Nephron (organoid): ENCODE results near the gene SLC4A4.

Experiments
- H3K27ac Mint-ChIP-seq, 3 experiments: 2 replicates each; pipeline ENCODE4 v1.8.0; 2020; ENCODE audit warnings: mixed read lengths in 3 of 3, mild to moderate bottlenecking in 2 of 3, moderate library complexity in 1 of 3
- H3K27me3 Mint-ChIP-seq: 2 replicates; pipeline ENCODE4 v1.8.0; 2021; ENCODE audit warnings: low read depth, mild to moderate bottlenecking, moderate library complexity, mixed read lengths
- H3K36me3 Mint-ChIP-seq: 2 replicates; pipeline ENCODE4 v1.8.0; 2020; ENCODE audit warnings: low read depth, mixed read lengths
- H3K4me1 Mint-ChIP-seq: 2 replicates; pipeline ENCODE4 v1.8.0; 2020; ENCODE audit warnings: mixed read lengths
- H3K4me3 Mint-ChIP-seq, 3 experiments: 2 replicates each; pipeline ENCODE4 v1.8.0; 2020; ENCODE audit warnings: mild to moderate bottlenecking in 3 of 3, mixed read lengths in 3 of 3, moderate library complexity in 2 of 3
- H3K9me3 Mint-ChIP-seq: 2 replicates; pipeline ENCODE4 v1.8.0; 2020; ENCODE audit warnings: mixed read lengths
- CTCF ChIP-seq, 3 experiments: fragments of 200-600 bp; sonication (generic); IDR thresholded peaks; one replicate each; pipeline ENCODE4 v1.5.0; 2021; ENCODE audit warnings: antibody characterized with exemption in 3 of 3; ENCODE audit not compliant: unreplicated experiment in 3 of 3

SLC4A4 gene

GRCh38 chr4:71377561-71377960, 38.7 kb downstream of the SLC4A4 start:
- Mint-ChIP-seq H3K36me3 (no peaks in the 10 kb centered on the region), H3K27me3 (no peaks in the 10 kb centered on the region), H3K9me3 (no peaks in the 10 kb centered on the region), H3K27ac (no peak overlapping the region), H3K4me1 (no peaks in the 10 kb centered on the region), H3K4me3 (no peak overlapping the region)
- no peak for TF ChIP-seq CTCF (IDR thresholded peaks at IDR 0.05; ENCODE audit: unreplicated experiment in 3 of 3)

GRCh38 chr4:71379126-71379525, 40.3 kb downstream of the SLC4A4 start:
- Mint-ChIP-seq H3K9me3 (no peaks in the 10 kb centered on the region), H3K4me1 (no peaks in the 10 kb centered on the region), H3K4me3 (no peak overlapping the region), H3K27ac (no peak overlapping the region), H3K36me3 (no peaks in the 10 kb centered on the region), H3K27me3 (no peaks in the 10 kb centered on the region)
- no peak for TF ChIP-seq CTCF (IDR thresholded peaks at IDR 0.05; ENCODE audit: unreplicated experiment in 3 of 3)

- Mint-ChIP-seq H3K27me3 (no peaks in the 10 kb centered on the region), H3K36me3 (no peaks in the 10 kb centered on the region), H3K9me3 (no peaks in the 10 kb centered on the region), H3K4me3 (no peak overlapping the region), H3K4me1 (no peaks in the 10 kb centered on the region), H3K27ac (no peak overlapping the region)
- no peak for TF ChIP-seq CTCF (IDR thresholded peaks at IDR 0.05; ENCODE audit: unreplicated experiment in 3 of 3)
These were observed 42.0 kb downstream of the SLC4A4 start for GRCh38 chr4:71380788-71381187.

GRCh38 chr4:71382125-71382899, 43.5 kb downstream of the SLC4A4 start:
- Mint-ChIP-seq H3K27me3 (no peaks in the 10 kb centered on the region), H3K9me3 (no peaks in the 10 kb centered on the region), H3K36me3 (no peaks in the 10 kb centered on the region), H3K4me3 (no peak overlapping the region), H3K4me1 (no peaks in the 10 kb centered on the region), H3K27ac (peak overlapping the region; percentile 29 to 87 (median 68))
- no peak for TF ChIP-seq CTCF (IDR thresholded peaks at IDR 0.05; ENCODE audit: unreplicated experiment in 3 of 3)

- no peak overlapping the region for H3K4me3 Mint-ChIP-seq
- no peaks in the 10 kb centered on the region for H3K9me3 Mint-ChIP-seq
- H3K36me3 Mint-ChIP-seq, result no peaks in the 10 kb centered on the region
- TF ChIP-seq CTCF (IDR thresholded peaks at IDR 0.05; ENCODE audit: unreplicated experiment in 3 of 3), result no peak
- H3K27me3 Mint-ChIP-seq, result no peaks in the 10 kb centered on the region
- H3K27ac Mint-ChIP-seq, result peak overlapping the region; percentile 29 to 87 (median 68)
- no peaks in the 10 kb centered on the region for H3K4me1 Mint-ChIP-seq
These were observed 44.2 kb downstream of the SLC4A4 start for GRCh38 chr4:71382900-71383560.
